ENCODE results near the gene CASZ1.

- TF ChIP-seq, protein P1, sequence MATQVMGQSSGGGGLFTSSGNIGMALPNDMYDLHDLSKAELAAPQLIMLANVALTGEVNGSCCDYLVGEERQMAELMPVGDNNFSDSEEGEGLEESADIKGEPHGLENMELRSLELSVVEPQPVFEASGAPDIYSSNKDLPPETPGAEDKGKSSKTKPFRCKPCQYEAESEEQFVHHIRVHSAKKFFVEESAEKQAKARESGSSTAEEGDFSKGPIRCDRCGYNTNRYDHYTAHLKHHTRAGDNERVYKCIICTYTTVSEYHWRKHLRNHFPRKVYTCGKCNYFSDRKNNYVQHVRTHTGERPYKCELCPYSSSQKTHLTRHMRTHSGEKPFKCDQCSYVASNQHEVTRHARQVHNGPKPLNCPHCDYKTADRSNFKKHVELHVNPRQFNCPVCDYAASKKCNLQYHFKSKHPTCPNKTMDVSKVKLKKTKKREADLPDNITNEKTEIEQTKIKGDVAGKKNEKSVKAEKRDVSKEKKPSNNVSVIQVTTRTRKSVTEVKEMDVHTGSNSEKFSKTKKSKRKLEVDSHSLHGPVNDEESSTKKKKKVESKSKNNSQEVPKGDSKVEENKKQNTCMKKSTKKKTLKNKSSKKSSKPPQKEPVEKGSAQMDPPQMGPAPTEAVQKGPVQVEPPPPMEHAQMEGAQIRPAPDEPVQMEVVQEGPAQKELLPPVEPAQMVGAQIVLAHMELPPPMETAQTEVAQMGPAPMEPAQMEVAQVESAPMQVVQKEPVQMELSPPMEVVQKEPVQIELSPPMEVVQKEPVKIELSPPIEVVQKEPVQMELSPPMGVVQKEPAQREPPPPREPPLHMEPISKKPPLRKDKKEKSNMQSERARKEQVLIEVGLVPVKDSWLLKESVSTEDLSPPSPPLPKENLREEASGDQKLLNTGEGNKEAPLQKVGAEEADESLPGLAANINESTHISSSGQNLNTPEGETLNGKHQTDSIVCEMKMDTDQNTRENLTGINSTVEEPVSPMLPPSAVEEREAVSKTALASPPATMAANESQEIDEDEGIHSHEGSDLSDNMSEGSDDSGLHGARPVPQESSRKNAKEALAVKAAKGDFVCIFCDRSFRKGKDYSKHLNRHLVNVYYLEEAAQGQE (IDR thresholded peaks at IDR 0.05), result no peak
- TF ChIP-seq JUN (IDR thresholded peaks at IDR 0.05) (no peak), EP300 (IDR thresholded peaks at IDR 0.05) (no peak), MYC (IDR thresholded peaks at IDR 0.05; ENCODE audit: borderline replicate concordance, low read length) (no peak), RAD21 (conservative IDR thresholded peaks at IDR 0.05 in 1 of 2, IDR thresholded peaks at IDR 0.05 in 1 of 2) (no peak), POLR2A (IDR thresholded peaks at IDR 0.05; ENCODE audit: low read length) (no peak), NFE2L2 (conservative IDR thresholded peaks at IDR 0.05; ENCODE audit: low read length) (no peak), EHF (CRISPR knock-in tag; IDR thresholded peaks at IDR 0.05) (no peak)
- TF ChIP-seq, protein P2, sequence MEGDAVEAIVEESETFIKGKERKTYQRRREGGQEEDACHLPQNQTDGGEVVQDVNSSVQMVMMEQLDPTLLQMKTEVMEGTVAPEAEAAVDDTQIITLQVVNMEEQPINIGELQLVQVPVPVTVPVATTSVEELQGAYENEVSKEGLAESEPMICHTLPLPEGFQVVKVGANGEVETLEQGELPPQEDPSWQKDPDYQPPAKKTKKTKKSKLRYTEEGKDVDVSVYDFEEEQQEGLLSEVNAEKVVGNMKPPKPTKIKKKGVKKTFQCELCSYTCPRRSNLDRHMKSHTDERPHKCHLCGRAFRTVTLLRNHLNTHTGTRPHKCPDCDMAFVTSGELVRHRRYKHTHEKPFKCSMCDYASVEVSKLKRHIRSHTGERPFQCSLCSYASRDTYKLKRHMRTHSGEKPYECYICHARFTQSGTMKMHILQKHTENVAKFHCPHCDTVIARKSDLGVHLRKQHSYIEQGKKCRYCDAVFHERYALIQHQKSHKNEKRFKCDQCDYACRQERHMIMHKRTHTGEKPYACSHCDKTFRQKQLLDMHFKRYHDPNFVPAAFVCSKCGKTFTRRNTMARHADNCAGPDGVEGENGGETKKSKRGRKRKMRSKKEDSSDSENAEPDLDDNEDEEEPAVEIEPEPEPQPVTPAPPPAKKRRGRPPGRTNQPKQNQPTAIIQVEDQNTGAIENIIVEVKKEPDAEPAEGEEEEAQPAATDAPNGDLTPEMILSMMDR (IDR thresholded peaks at IDR 0.05), result no peak
These were observed 161.2 kb downstream of the CASZ1 start for GRCh38 chr1:10635085-10635896.
